HG03139 (cell line): ENCODE measurements around the gene CYP11A1.

ENCODE experiments used
- ATAC-seq: cut with Tn5 transposase; IDR thresholded peaks from one replicate; pipeline ENCODE4 v1.9.1; 2021; ENCODE audit not compliant: unreplicated experiment

The CYP11A1 gene

GRCh38 chr15:74350295-74351275, 16.9 kb downstream of the CYP11A1 start:
- no peak for ATAC-seq

GRCh38 chr15:74349241-74349778, 18.1 kb downstream of the CYP11A1 start:
- no peak for ATAC-seq

- no peak for ATAC-seq
Observed at GRCh38 chr15:74347757-74348250, 19.6 kb downstream of the CYP11A1 start.

DNA sequence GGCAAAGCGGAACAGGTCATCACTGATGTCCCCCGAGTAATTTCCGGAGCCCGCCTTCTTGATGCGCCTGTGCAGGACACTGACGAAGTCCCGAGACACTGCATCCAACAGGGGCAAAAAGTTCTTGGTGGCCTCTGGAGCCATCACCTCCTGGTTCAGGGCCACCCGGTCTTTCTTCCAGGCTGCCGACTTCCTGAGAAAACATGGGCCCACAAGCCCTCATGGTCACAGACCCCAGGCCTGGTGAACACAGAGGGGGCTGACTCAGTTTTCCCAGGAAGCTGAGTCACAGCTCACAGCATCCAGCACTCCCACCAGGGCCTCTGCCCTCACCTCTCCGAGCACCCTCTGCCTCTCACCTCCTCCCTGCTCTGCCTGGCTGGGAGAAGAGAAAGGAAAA, 22.4 kb downstream of the CYP11A1 start:
- no peak for ATAC-seq

DNA sequence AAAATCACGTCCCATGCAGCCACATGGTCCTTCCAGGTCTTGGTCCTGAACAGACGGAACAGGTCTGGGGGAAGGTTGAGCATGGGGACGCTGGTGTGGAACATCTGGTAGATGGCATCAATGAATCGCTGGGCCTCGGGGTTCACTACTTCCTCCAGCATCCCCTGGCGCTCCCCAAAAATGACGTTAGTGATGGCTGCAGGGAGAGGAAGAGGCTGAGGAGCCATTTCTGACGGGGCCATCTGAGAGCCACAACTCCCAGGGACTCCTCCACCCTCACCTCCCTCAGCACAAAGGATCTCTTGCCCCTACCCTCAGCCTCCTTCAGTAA, 23.7 kb downstream of the CYP11A1 start:
- no peak for ATAC-seq

GRCh38 chr15:74343127-74343796, 24.2 kb downstream of the CYP11A1 start:
- ATAC-seq = no peak

DNA sequence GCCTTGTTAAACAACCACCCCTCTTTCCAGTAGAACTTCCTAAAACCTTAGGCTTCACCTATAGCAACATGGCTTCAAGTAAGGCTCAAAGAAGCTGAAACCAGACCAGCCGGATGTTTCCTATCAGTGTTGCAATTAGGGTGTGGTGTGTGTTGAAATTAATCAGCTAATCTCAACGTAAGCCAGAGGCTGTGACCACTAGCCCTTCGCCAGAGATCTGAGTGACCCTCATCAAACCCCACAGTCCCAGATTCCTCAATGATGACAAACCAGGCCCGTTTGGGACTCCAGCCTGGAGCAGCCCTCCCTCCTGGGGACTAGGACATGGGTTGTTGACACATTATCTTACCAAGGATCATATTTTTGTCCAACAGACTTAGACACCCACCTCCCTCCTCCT, 27.3 kb downstream of the CYP11A1 start:
- no peak for ATAC-seq

GRCh38 chr15:74339371-74339770, 28.1 kb downstream of the CYP11A1 start:
- no peak for ATAC-seq

DNA sequence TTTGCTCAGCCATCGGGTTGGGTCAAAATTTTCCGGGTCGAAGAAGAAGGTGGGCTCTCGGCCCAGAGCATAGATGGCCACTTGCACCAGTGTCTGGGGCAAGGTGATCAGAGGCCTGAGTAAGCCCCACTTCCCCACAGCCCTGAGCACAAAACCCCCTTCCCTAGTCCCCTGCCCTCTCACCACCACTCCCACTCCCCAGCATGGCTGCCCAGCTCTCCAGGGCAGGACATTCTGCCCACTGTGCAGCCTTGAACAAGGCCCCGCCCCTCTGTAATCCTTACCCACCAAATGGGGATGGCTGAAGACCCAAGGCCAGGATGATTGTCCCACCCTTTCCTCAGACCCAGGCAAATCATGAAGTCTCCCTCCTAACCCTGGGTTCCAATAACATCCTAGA, 28.8 kb downstream of the CYP11A1 start:
- no peak for ATAC-seq

DNA sequence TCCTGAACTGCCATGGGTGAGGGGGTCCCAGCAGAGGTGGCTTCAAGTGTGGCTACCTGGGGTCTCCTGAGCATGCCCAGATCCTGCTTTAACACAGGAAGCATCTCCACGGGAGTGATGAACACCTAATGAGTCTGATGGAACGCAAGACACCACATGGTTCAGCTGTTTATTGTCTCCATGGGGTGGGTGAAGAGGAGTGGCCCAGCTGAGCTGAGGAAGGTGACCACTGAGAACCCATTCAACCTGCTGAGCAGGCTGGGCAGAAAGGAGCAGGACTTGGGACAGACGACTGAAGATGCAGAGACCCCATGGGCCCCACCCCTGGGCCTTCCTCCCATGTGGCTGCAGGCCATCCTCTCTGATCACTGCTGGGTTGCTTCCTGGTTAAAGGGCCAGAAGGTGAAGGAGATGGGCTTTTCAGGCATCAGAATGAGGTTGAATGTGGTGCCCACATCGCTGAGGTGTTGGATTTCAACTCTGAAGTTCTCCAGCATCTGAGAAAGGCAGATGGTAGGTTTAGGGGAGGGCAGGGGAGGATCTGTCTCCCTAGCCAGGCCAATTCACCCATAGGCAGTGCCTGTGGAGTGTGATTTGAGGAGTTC, 29.7 kb downstream of the CYP11A1 start:
- no peak for ATAC-seq

GRCh38 chr15:74337146-74337545, 30.3 kb downstream of the CYP11A1 start:
- ATAC-seq = no peak

GRCh38 chr15:74336061-74337005, 31.1 kb downstream of the CYP11A1 start:
- no peak for ATAC-seq

DNA sequence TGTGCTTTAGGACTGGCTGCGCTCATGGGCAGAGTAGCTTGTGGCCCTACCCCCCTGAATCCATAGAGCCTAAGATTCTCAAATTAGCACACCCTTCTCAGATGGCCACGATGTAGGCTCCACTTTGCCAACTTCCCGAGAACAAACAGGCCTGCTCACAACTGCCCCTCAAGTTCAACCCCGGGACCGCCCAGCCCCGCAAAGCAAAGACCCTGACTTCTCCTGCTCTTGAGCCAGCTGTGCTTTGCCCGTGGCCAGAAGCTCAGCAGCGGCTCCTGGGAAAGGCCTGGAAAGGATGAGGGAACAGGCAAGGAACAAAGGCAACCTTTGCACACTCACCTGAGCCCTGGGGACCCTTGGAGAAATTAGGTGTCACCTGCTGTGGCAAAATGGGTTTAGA, 32.0 kb downstream of the CYP11A1 start:
- no peak for ATAC-seq

GRCh38 chr15:74334127-74334526, 33.3 kb downstream of the CYP11A1 start:
- ATAC-seq = no peak

- no peak for ATAC-seq
Observed at GRCh38 chr15:74333662-74334061, 33.8 kb downstream of the CYP11A1 start.

- no peak for ATAC-seq
Observed at GRCh38 chr15:74333093-74333492, 34.4 kb downstream of the CYP11A1 start.

GRCh38 chr15:74332611-74333010, 34.8 kb downstream of the CYP11A1 start:
- ATAC-seq = no peak

- ATAC-seq = no peak
Observed at GRCh38 chr15:74332011-74332410, 35.4 kb downstream of the CYP11A1 start.

DNA sequence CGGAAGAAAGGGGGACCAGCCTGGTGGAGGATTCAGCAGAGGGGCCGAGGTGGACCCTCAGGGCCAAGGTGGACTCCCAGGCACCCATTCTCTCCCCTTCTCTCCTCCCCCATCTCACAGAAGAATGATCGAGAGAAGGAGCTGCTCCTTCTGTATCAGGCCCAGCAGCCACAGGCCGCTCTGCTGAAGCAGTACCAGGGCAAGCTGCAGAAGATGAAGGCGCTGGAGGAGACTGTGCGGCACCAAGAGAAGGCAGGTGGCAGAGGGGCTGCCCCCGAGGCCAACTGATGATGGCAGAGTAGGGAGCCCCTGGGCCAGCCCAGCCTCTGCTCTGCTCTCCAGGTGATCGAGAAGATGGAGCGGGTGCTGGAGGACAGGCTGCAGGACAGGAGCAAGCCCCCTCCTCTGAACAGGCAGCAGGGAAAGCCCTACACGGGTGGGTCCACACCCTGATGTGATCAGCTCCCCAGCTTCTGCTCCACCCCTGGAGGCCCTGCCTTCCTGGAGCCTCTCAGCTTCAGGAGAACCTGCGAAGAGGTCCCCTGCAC, 36.5 kb downstream of the CYP11A1 start:
- no peak for ATAC-seq
